Heart right ventricle (tissue), 16 donors: ENCODE measurements around the gene PTGES2. TPM values are rescaled to one million over a fixed set of nuclear protein-coding genes. Genes with fewer than 3 reads are reported as not detected.
A peak's percentile ranks its signal among the peaks of the same experiment; 100 is the strongest.

ENCODE experiments used
- ATAC-seq, 8 donors: fragments of 200-7000 bp; cut with Tn5 transposase; one replicate each; pipeline ENCODE4 v1.9.1; 2020; ENCODE audit warnings: mild to moderate bottlenecking in 8 of 8, moderate library complexity in 8 of 8, moderate number of reproducible peaks in 1 of 8
- DNase-seq, 2 donors: peaks; one replicate each; pipeline ENCODE4 v3.0.0-alpha.2; 2020
- H3K27ac ChIP-seq, 10 donors: fragments of 200-600 bp; sonication (generic) in 2 of 10; one replicate each; pipeline versions ENCODE4 v1.5.0 to v1.8.0; 2020 to 2022; ENCODE audit warnings: mild to moderate bottlenecking in 3 of 10
- H3K27me3 ChIP-seq, 7 donors: fragments of 200-600 bp; one replicate each; pipeline ENCODE4 v1.8.0; 2021 to 2022; ENCODE audit warnings: mild to moderate bottlenecking in 2 of 7
- H3K36me3 ChIP-seq, 9 donors: fragments of 200-600 bp; sonication (generic) in 1 of 9; one replicate each; pipeline versions ENCODE4 v1.5.0 to v1.8.0; 2020 to 2022; ENCODE audit warnings: mild to moderate bottlenecking in 2 of 9
- H3K4me1 ChIP-seq, 9 donors: fragments of 200-600 bp; sonication (generic) in 1 of 9; one replicate each; pipeline versions ENCODE4 v1.5.0 to v1.8.0; 2020 to 2022; ENCODE audit warnings: mild to moderate bottlenecking in 4 of 9
- H3K4me3 ChIP-seq, 10 donors: fragments of 200-600 bp; sonication (generic) in 2 of 10; one replicate each; pipeline versions ENCODE4 v1.5.0 to v1.8.0; 2020 to 2022; ENCODE audit warnings: mild to moderate bottlenecking in 7 of 10, moderate library complexity in 2 of 10
- H3K9me3 ChIP-seq, 11 donors: fragments of 200-600 bp in 10 of 11; sonication (generic) in 2 of 11; one replicate each; pipeline versions ENCODE4 v1.5.0 to v1.8.0; 2013 to 2022; ENCODE audit warnings: mild to moderate bottlenecking in 2 of 11, control low read depth in 1 of 11, moderate library complexity in 1 of 11
- WGBS, 2 donors: extraction: QIAGEN DNeasy Blood & Tissue Kit; methylation state at CpG; one replicate each; pipeline ENCODE4 v1.1.7; 2013; ENCODE audit warnings: inconsistent platforms in 1 of 2; 5-methylcytosine and 5-hydroxymethylcytosine counted together
- intact Hi-C, 10 donors: fragments of 100-400 bp; cut with DNase I; formaldehyde crosslinking; loops; one replicate each; pipeline versions ENCODE4 v1.11.1 to v1.14.2; 2022
- polyA plus RNA-seq, 2 donors: library from polyadenylated mRNA; stranded (reverse); fragments of 200-250 nt; gene quantifications; one replicate each; pipeline ENCODE4 v1.2.3, GENCODE V29; 2013
- total RNA-seq, 10 donors: library from RNA; stranded (reverse); fragmentation: NEBNext Ultra II Directional in 3 of 10; extraction: Animal tissue kit (Norgen Biotek cat#: 25700) in 3 of 10; gene quantifications; one replicate each; pipeline versions ENCODE4 v1.2.1 to v1.2.4, GENCODE V29; 2021 to 2023
- TF ChIP-seq, protein P1 (sequence below), 9 donors: fragments of 200-600 bp; sonication (generic) in 2 of 9; IDR thresholded peaks; one replicate each; pipeline versions ENCODE4 v1.5.0 to v1.8.0; 2021 to 2022; ENCODE audit warnings: antibody characterized with exemption in 9 of 9, mild to moderate bottlenecking in 5 of 9, moderate library complexity in 1 of 9
- donor health status: Arrhythmogenic right ventricular cardiomyopathy.
- donor health status: ischemic (EF 13 %, LVEDD 7.1; RV severe dilation, severe dysfunction).
- donor health status: healthy with polysubstance abuse.
- donor health status: DM: no; HTN: yes; CAD: no.
- donor health status: DM: no; HTN: no; CAD: no.
- donor health status: ischemic (EF 25% LVEDD 6.9; RV normal size, moderate dysfunction).
- donor health status: ischemic (EF 25% LVEDD 5.7; RV mildly dilated, moderate dysfunction).
- donor health status: healthy.
- donor health status: DM: yes; HTN: yes; CAD: no.
- donor health status: Ischemic cardiomyopathy.
- donor health status: ischemic (EF 35%, LVEDD 5.7; RV mildly dilated, moderate dysfunction).
- donor health status: nonischemic (EF 11% LVEDD 7.7; RV severe dilation, severe dysfunction).
- donor health status: DM: yes; HTN: yes; CAD: no.
- donor health status: PGD.
- donor health status: ischemic (EF 29% LVEDD 5.4; RV normal size, mild dysfunction).
- donor health status: nonischemic (EF 23%, LVEDD 6.1; RV moderate dilation, normal function).

The PTGES2 gene
- total and polyA plus RNA-seq, 12 donors = 117 to 166 (median 147) TPM

DNA sequence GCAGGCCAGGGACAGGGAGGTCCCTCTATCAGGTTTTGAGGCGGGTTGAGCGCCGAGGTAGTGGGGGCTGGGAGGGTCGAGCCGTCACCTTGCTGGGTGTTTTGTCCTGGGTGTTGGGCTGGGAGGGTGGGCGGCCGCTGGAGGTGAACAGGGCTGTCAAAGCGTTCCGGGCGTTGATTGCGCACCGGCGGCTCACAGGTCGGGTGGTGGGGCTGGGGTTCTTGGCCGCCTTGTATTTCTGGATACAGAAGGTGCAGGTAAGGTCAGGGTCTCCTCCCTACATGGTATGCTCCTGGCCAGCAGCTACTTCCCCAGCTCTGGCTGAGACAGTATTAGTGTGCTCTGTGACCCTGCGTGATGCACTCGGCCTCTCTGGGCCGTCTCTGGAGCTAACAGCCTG, 38.6 kb upstream of the PTGES2 start:
- H3K27ac ChIP-seq = no peak overlapping the region
- H3K36me3 ChIP-seq = peaks cover 0 to 90% (median 41%) of the 10 kb centered on the region in 9 donors
- WGBS, 2 donors = 96 to 98% methylated on average over 18 of the region's 18 CpGs
- no peak overlapping the region for H3K4me3 ChIP-seq
- intact Hi-C loops = no loop called here
- H3K9me3 ChIP-seq = no peaks in the 10 kb centered on the region
- no peak for DNase-seq
- TF ChIP-seq, protein P1, sequence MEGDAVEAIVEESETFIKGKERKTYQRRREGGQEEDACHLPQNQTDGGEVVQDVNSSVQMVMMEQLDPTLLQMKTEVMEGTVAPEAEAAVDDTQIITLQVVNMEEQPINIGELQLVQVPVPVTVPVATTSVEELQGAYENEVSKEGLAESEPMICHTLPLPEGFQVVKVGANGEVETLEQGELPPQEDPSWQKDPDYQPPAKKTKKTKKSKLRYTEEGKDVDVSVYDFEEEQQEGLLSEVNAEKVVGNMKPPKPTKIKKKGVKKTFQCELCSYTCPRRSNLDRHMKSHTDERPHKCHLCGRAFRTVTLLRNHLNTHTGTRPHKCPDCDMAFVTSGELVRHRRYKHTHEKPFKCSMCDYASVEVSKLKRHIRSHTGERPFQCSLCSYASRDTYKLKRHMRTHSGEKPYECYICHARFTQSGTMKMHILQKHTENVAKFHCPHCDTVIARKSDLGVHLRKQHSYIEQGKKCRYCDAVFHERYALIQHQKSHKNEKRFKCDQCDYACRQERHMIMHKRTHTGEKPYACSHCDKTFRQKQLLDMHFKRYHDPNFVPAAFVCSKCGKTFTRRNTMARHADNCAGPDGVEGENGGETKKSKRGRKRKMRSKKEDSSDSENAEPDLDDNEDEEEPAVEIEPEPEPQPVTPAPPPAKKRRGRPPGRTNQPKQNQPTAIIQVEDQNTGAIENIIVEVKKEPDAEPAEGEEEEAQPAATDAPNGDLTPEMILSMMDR (IDR thresholded peaks at IDR 0.05) = no peak
- peaks cover 0 to 14% (median 2%) of the 10 kb centered on the region in 9 donors for H3K4me1 ChIP-seq
- no peaks in the 10 kb centered on the region for H3K27me3 ChIP-seq
- no peak for ATAC-seq

DNA sequence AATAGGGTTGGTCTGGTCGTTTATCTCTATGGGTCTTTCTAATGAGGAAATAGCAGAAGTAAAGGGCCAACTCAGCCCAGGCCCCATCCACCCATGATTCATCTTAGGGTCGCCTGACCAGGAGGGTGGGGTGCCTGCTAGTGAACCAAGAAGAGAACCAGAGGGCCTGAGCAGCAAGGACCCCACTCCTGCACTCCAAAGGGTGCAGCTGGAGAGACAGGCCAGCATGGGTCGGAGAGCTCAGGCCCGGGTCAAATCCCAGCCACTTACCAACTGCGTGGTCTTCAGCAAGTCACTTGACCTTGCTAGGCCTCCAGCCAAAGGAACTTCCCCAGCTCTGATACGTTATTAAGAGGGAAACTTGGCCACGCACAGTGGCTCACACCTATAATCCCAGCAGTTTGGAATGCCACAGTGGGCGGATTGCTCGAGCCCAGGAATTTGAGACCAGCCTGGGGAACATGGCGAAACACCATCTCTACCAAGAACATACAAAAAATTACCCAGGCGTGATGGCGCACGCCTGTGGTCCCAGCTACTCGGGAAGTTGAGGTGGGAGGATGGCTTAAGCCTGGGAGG, 36.9 kb upstream of the PTGES2 start:
- peaks cover 0 to 24% (median 12%) of the 10 kb centered on the region in 9 donors for H3K4me1 ChIP-seq
- H3K4me3 ChIP-seq = no peak overlapping the region
- ATAC-seq = no peak
- no peaks in the 10 kb centered on the region for H3K9me3 ChIP-seq
- no peak for DNase-seq
- H3K36me3 ChIP-seq = peaks cover 0 to 73% (median 35%) of the 10 kb centered on the region in 9 donors
- peak overlapping the region in 1 of 10 donors; percentile 56 for H3K27ac ChIP-seq
- no peaks in the 10 kb centered on the region for H3K27me3 ChIP-seq
- intact Hi-C loops = no loop called here
- TF ChIP-seq, protein P1 (IDR thresholded peaks at IDR 0.05) = no peak
- 60 to 64% methylated on average over 14 of the region's 14 CpGs for WGBS, 2 donors

DNA sequence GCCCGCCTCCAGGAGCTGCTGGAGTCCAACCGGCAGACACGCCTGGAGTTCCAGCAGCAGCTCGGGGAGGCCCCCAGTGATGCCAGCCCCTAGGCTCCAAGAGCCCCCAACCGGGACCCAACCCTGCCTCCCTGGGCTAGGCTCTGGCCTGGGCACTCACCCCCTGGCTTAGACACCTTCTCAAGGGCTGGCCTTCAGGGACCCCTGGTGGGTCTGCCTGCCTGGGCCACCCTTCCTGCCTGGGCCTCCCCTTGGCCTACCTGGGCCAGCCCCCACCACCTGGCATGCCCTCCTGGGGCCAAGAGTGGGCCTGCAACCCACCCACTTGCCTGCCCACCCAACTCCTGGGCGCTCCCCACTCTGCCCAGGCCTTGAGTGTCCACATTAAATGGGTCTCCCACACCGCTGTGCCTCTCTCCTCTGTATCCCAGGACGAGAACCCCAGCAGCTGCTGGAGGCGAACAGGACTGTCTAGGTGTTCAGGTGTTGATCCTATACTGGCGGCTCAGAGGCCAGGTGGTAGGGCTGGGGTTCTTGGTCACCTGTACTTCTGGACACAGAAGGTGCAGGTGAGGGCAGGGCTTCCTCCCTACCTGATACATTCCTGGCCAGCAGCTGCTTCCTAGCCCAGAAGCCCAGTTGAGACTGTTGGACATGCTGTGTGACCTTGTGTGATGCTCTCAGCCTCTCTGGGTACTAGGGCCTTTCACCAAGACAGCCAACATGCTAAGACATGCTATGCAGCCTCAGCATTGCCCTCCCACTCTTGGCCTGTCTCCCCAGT, 36.2 kb upstream of the PTGES2 start:
- intact Hi-C loops = no loop called here
- Histone ChIP-seq H3K27ac (peak overlapping the region in 1 of 10 donors; percentile 56), H3K4me1 (peaks cover 0 to 27% (median 13%) of the 10 kb centered on the region in 9 donors), H3K36me3 (peaks cover 0 to 66% (median 28%) of the 10 kb centered on the region in 9 donors), H3K27me3 (no peaks in the 10 kb centered on the region), H3K9me3 (no peaks in the 10 kb centered on the region), H3K4me3 (no peak overlapping the region)
- ATAC-seq = no peak
- no peak for DNase-seq
- TF ChIP-seq, protein P1 (IDR thresholded peaks at IDR 0.05) = no peak
- WGBS, 2 donors = 97 to 98% methylated on average over 10 of the region's 10 CpGs

DNA sequence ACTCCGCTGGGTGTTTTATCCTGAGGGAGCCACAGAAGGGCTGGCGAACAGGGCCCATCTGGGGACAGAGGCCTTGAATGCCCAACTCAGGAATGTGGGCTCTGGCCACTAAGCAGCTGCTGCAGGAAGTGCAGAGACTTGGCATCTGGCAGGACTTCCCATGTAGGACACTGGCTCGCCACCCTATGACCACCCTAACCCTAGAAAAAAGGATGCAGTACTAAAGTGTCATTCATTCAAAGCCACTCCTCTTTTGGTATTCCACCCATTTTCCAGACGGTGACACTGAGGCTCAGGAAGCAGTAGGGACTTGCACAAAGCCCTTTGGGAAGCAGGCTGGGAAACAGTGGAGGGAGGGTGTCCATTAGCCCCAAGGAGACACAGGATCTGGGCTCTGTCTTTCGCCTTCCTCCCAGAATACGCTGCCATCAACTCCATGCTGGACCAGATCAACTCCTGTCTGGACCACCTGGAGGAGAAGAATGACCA, 35.5 kb upstream of the PTGES2 start:
- no peak for DNase-seq

More for the DNA sequence above, 35.5 kb upstream of the PTGES2 start:
- Histone ChIP-seq H3K36me3 (peaks cover 0 to 59% (median 23%) of the 10 kb centered on the region in 9 donors), H3K27ac (no peak overlapping the region), H3K27me3 (no peaks in the 10 kb centered on the region), H3K4me1 (peaks cover 0 to 27% (median 13%) of the 10 kb centered on the region in 9 donors), H3K9me3 (no peaks in the 10 kb centered on the region), H3K4me3 (no peak overlapping the region)
- no peak for ATAC-seq
- intact Hi-C loops = no loop called here
- 94 to 96% methylated on average over 6 of the region's 6 CpGs for WGBS, 2 donors
- TF ChIP-seq, protein P1 (IDR thresholded peaks at IDR 0.05) = no peak
